ENCODE results near the gene KANSL1L.

Gene KANSL1L

DNA sequence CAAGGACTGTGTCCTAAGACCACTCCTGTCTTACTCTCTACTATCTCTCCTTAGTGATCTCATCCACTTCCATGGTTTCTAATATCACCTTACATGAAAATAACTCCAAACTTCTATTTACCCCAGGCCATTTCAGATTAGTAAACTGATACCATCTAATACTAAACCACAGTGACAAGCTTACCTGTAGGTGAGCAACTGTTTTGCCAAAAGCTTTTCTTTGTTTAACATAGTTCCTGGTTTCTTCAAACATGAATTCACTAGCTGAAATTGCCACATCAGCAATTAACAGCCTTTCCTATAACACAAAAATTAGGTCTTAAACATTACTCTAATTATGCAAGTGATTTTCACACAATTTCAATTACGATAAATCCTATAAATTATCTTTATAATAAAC lies 31.9 kb upstream of the KANSL1L start:
- DNase-seq (ENCODE audit: low read depth), result no peak
- H3K4me3 ChIP-seq (ENCODE audit: low read depth, low read length), result no peak overlapping the region
- TF ChIP-seq, protein P1, sequence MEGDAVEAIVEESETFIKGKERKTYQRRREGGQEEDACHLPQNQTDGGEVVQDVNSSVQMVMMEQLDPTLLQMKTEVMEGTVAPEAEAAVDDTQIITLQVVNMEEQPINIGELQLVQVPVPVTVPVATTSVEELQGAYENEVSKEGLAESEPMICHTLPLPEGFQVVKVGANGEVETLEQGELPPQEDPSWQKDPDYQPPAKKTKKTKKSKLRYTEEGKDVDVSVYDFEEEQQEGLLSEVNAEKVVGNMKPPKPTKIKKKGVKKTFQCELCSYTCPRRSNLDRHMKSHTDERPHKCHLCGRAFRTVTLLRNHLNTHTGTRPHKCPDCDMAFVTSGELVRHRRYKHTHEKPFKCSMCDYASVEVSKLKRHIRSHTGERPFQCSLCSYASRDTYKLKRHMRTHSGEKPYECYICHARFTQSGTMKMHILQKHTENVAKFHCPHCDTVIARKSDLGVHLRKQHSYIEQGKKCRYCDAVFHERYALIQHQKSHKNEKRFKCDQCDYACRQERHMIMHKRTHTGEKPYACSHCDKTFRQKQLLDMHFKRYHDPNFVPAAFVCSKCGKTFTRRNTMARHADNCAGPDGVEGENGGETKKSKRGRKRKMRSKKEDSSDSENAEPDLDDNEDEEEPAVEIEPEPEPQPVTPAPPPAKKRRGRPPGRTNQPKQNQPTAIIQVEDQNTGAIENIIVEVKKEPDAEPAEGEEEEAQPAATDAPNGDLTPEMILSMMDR (IDR thresholded peaks at IDR 0.05; ENCODE audit: insufficient read depth, low read depth, low read length, missing control alignments), result no peak

DNA sequence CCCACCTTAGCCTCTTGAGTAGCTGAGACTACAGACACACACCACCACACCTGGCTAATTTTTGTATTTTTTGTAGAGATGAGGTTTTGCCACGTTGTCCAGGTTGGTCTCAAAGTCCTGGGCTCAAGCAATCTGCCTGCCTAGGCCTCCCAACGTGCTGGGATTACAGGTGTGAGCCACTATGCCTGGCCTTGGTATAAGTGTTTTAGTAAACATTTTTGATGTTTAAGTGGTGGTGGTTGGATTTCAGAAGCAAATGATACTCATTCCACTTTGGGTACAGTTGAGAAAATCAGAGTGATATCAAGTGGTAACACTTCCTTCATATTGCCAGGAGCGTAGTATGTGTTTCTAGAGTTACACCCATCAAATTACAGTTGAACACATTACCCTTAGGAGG lies 28.6 kb upstream of the KANSL1L start:
- TF ChIP-seq, protein P1 (IDR thresholded peaks at IDR 0.05; ENCODE audit: insufficient read depth, low read depth, low read length, missing control alignments), result no peak
- DNase-seq (ENCODE audit: low read depth), result no peak
- no peak overlapping the region for H3K4me3 ChIP-seq (ENCODE audit: low read depth, low read length)

DNA sequence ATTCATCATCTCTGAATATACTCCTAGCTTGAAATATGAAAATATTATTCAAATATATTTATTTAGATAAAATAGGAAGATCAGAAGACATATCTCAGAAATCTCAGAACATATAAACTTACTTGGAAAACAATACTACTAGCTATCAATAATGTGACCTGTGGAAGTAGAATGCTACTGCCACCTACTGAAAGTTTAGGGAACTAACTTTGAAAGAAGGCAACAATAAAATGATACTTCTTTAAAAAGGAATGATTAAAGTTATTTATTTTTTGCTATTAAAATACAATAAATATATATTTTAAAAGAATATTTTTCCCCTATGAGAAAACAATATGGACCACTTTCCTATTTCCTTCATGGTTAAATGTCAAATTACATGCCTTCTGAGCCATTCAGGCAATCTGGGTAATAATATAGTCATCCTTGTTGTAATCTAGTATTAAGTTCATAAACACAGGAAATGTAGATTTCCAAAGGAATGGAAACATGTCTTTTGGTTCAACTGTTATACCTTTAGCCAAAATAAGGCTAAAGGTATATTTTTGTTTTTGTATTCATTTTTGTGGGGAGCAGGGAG lies 28.1 kb upstream of the KANSL1L start:
- peak; percentile 29 for DNase-seq (ENCODE audit: low read depth)

DNA sequence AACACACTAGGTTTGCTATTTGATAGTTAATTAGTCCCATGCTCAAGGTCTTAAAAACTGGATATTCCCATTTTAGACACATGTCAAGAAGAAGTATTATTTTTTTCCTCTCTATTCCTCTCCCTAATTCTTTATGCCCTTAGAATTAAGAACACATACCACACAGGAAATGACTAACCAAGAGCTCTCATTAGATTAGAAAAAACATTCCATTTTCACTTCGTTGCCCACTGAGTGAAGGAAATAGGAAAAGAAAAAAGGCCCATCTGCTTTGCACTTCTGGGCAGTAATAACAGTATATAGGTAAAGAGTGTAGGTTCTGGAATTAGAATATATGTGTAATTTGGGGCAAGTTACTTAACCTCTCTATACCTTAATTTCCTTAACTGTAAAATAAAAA lies 27.1 kb upstream of the KANSL1L start:
- DNase-seq (ENCODE audit: low read depth), result no peak
- TF ChIP-seq, protein P1 (IDR thresholded peaks at IDR 0.05; ENCODE audit: insufficient read depth, low read depth, low read length, missing control alignments), result no peak
- no peak overlapping the region for H3K4me3 ChIP-seq (ENCODE audit: low read depth, low read length)

More for the DNA sequence above, 28.1 kb upstream of the KANSL1L start:
- H3K4me3 ChIP-seq (ENCODE audit: low read depth, low read length), result no peak overlapping the region
- TF ChIP-seq, protein P1 (IDR thresholded peaks at IDR 0.05; ENCODE audit: insufficient read depth, low read depth, low read length, missing control alignments), result peak; percentile 51

DNA sequence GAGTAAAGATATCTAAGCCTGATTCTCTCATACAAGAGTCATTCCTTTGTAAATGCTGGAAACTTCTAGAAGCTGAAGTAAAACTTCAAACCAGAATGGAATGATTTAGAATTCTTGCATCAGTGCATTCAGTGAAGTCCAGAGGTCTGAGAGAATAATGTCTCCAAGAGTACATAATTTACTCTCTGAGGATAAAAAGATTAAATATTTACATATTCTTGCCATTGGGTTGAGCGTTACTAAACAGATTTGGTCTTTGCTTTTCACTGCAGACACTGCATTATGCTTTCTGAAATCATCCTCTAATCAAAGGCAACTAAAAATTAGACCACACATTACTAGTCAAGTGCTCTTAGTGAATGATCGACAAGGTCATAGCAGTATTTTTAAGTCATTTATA lies 26.5 kb upstream of the KANSL1L start:
- TF ChIP-seq, protein P1 (IDR thresholded peaks at IDR 0.05; ENCODE audit: insufficient read depth, low read depth, low read length, missing control alignments), result no peak
- DNase-seq (ENCODE audit: low read depth), result no peak
- no peak overlapping the region for H3K4me3 ChIP-seq (ENCODE audit: low read depth, low read length)

DNA sequence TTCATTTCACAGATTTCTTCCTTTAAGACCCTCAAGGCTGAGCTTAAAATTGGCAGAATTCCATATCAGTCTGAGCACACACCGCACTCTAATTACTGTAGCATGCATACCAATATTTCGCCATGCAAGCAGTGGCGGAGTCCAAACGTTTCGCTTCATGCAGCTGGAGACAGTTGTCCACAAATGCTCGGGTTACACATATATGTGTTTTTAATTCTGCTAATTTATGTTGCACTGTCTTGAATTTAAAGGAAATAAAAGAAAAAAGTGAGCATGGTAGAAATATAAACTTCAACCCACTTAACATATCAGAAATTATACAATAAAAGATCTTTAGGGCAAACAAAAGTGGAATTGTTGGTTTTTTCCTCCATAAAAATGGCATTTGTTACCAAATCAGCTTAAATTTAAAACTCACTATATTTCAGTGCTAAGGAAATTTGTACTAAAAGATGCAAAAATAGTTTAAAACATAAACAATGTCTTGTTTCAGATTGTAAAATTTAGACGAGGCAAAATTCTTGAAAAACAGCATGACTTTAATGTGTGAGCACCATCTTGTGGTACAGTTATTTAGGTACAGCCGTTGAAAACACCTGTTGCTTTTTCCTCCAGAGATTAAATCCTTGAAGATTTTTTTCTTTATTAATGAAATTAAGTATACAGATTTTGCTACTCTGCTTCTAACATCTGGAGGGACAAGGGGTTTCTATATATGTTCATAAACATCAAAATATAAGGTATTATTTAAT lies 24.1 kb upstream of the KANSL1L start:
- TF ChIP-seq, protein P1 (IDR thresholded peaks at IDR 0.05; ENCODE audit: insufficient read depth, low read depth, low read length, missing control alignments), result peak; percentile 51
- DNase-seq (ENCODE audit: low read depth), result peak; percentile 53
- H3K4me3 ChIP-seq (ENCODE audit: low read depth, low read length), result no peak overlapping the region

Measured in GM12865 (cell line).